IMR-90 (cell line): ENCODE measurements around the gene AP3D1. TPM values are rescaled to one million over a fixed set of nuclear protein-coding genes. Genes with fewer than 3 reads are reported as not detected.

ENCODE experiments used
- ATAC-seq: fragments of 200-7000 bp; cut with Tn5 transposase; 2 replicates; pipeline ENCODE4 v1.9.1; 2020; ENCODE audit warnings: low read depth, mild to moderate bottlenecking, moderate library complexity
- BruUV-seq: library from RNA; stranded (reverse); fragments of 400-500 nt; replicated peaks from 2 replicates; lab custom pipeline; 2021; lab: Mats Ljungman, UMichigan
- CTCF ChIA-PET: fragments of 300-600 bp; formaldehyde crosslinking; extraction: SDS; loops from one replicate; lab custom pipeline; 2021; ENCODE audit warnings: antibody characterized with exemption; lab: Yijun Ruan, JAX
- POLR2A ChIA-PET: fragments of 300-600 bp; sonication (Branson Sonifier 250); formaldehyde crosslinking; loops from one replicate; lab custom pipeline; 2022; ENCODE audit warnings: antibody characterized with exemption; ENCODE audit not compliant: unreplicated experiment; lab: Charles Lee
- DNase-seq: peaks from one replicate; pipeline ENCODE4 v3.0.0; 2013
- H2AFZ ChIP-seq: replicated peaks from 2 replicates; pipeline ENCODE3; 2013; ENCODE audit warnings: low read length, mild to moderate bottlenecking; ENCODE audit not compliant: poor library complexity
- H2AK5ac ChIP-seq: 2 replicates; pipeline ENCODE4 v1.6.1; 2013; ENCODE audit warnings: low read depth, low read length, inconsistent platforms
- H2AK9ac ChIP-seq: replicated peaks from 2 replicates; pipeline ENCODE3; 2013; ENCODE audit warnings: mild to moderate bottlenecking, low read depth, low read length, moderate library complexity; ENCODE audit not compliant: poor library complexity
- H2BK120ac ChIP-seq: 2 replicates; pipeline ENCODE4 v1.6.1; 2013; ENCODE audit warnings: low read depth, low read length, inconsistent platforms
- H2BK15ac ChIP-seq: 3 replicates; pipeline ENCODE4 v1.6.1; 2013; ENCODE audit warnings: low read depth, low read length, inconsistent platforms
- H2BK20ac ChIP-seq: 2 replicates; pipeline ENCODE4 v1.6.1; 2013; ENCODE audit warnings: low read depth, mild to moderate bottlenecking, inconsistent platforms, low read length, moderate library complexity
- H2BK5ac ChIP-seq: 2 replicates; pipeline ENCODE4 v1.6.1; 2013; ENCODE audit warnings: mild to moderate bottlenecking, low read depth, low read length, inconsistent platforms; ENCODE audit not compliant: poor library complexity, severe bottlenecking
- H3K14ac ChIP-seq: replicated peaks from 2 replicates; pipeline ENCODE4 v1.6.1; 2013; ENCODE audit warnings: low read depth, low read length, inconsistent platforms
- H3K18ac ChIP-seq: 2 replicates; pipeline ENCODE4 v1.6.1; 2013; ENCODE audit warnings: low read depth, low read length, control low read depth
- H3K23ac ChIP-seq: 2 replicates; pipeline ENCODE4 v1.6.1; 2013; ENCODE audit warnings: low read depth, low read length, inconsistent platforms
- H3K27ac ChIP-seq: 2 replicates; pipeline ENCODE4 v1.5.1; 2013; ENCODE audit warnings: mild to moderate bottlenecking, control low read depth, low read length; ENCODE audit not compliant: insufficient read depth
- H3K27me3 ChIP-seq: 2 replicates; pipeline ENCODE4 v1.6.1; 2013; ENCODE audit warnings: low read length; ENCODE audit not compliant: control insufficient read depth, insufficient read depth
- H3K36me3 ChIP-seq: 2 replicates; pipeline ENCODE4 v1.6.1; 2013; ENCODE audit warnings: low read length, mixed read lengths; ENCODE audit not compliant: control insufficient read depth, insufficient read depth
- H3K4ac ChIP-seq: 2 replicates; pipeline ENCODE4 v1.6.1; 2013; ENCODE audit warnings: low read depth, low read length, inconsistent platforms
- H3K4me1 ChIP-seq: 2 replicates; pipeline ENCODE4 v1.6.1; 2013; ENCODE audit warnings: low read length, mixed read lengths; ENCODE audit not compliant: control insufficient read depth, insufficient read depth
- H3K4me2 ChIP-seq: 2 replicates; pipeline ENCODE4 v1.6.1; 2013; ENCODE audit warnings: low read depth, mild to moderate bottlenecking, control low read depth, low read length, moderate library complexity
- H3K4me3 ChIP-seq: 2 replicates; pipeline ENCODE4 v1.5.1; 2013; ENCODE audit warnings: low read depth, mild to moderate bottlenecking, control low read depth, low read length, moderate library complexity; ENCODE audit not compliant: insufficient read depth
- H3K56ac ChIP-seq: 2 replicates; pipeline ENCODE4 v1.6.1; 2013; ENCODE audit warnings: low read length, inconsistent platforms; ENCODE audit not compliant: insufficient read depth; ENCODE audit errors: extremely low read depth
- H3K79me1 ChIP-seq, 2 experiments: 2 replicates each; pipeline ENCODE4 v1.6.1; 2013; ENCODE audit warnings: low read length in 2 of 2, inconsistent platforms in 1 of 2, low read depth in 1 of 2
- H3K9ac ChIP-seq: 2 replicates; pipeline ENCODE4 v1.6.1; 2013; ENCODE audit warnings: low read depth, low read length, control low read depth
- H3K9me1 ChIP-seq: 2 replicates; pipeline ENCODE4 v1.6.1; 2013; ENCODE audit warnings: low read length, inconsistent platforms; ENCODE audit not compliant: insufficient read depth
- H3K9me3 ChIP-seq: 2 replicates; pipeline ENCODE4 v1.6.1; 2013; ENCODE audit warnings: low read length; ENCODE audit not compliant: control insufficient read depth, insufficient read depth
- H4K20me1 ChIP-seq: 2 replicates; pipeline ENCODE4 v1.6.1; 2013; ENCODE audit warnings: low read length, inconsistent platforms; ENCODE audit not compliant: insufficient read depth
- H4K5ac ChIP-seq: 2 replicates; pipeline ENCODE4 v1.6.1; 2013; ENCODE audit warnings: mild to moderate bottlenecking, low read depth, low read length, control low read depth
- H4K8ac ChIP-seq, 2 experiments: 2 replicates each; pipeline ENCODE4 v1.6.1; 2013; ENCODE audit warnings: low read depth in 2 of 2, low read length in 2 of 2, control low read depth in 1 of 2, inconsistent platforms in 1 of 2
- H4K91ac ChIP-seq: 2 replicates; pipeline ENCODE4 v1.6.1; 2013; ENCODE audit warnings: low read depth, low read length, inconsistent platforms; ENCODE audit not compliant: insufficient read depth
- RCOR1 ChIP-seq: IDR thresholded peaks from 2 replicates; pipeline ENCODE4 v1.6.1; 2012; ENCODE audit warnings: mild to moderate bottlenecking, low read length, improper control_type of control experiment; ENCODE audit not compliant: insufficient replicate concordance
- SMC3 ChIP-seq: fragments of 150-350 bp; IDR thresholded peaks from 2 replicates; pipeline ENCODE4 v1.6.1; 2016; ENCODE audit warnings: low read depth, mild to moderate bottlenecking, antibody characterized with exemption, low read length, moderate library complexity
- WGBS, 2 experiments: methylation state at CpG; one replicate each; pipeline versions ENCODE4 v1.1.5 to v1.1.7; 2013; ENCODE audit warnings: missing lambda C conversion rate in 2 of 2; ENCODE audit not compliant: insufficient read length in 1 of 2; ENCODE audit errors: extremely low coverage in 2 of 2; 5-methylcytosine and 5-hydroxymethylcytosine counted together
- dilution Hi-C: fragments of 300-500 bp; cut with HindIII; formaldehyde crosslinking; loops from one replicate; pipeline ENCODE4 v1.14.3; 2018; ENCODE audit warnings: low sequenced_read_pairs; ENCODE audit not compliant: unreplicated experiment
- in situ Hi-C: fragments of 300-500 bp; cut with MboI; formaldehyde crosslinking; loops from 3 replicates; pipeline ENCODE4 v1.14.3; 2019; ENCODE audit warnings: low sequenced_read_pairs, inconsistent platforms, mixed read lengths
- intact Hi-C: fragments of 100-400 bp; cut with micrococcal nuclease; formaldehyde crosslinking; loops from 2 replicates; pipeline ENCODE4 v1.10.0; 2022
- polyA plus RNA-seq, 3 experiments: library from polyadenylated mRNA; depleted of rRNA; stranded (reverse); fragments of >200 nt; gene quantifications; 2 replicates each; pipeline ENCODE4 v1.2.3, GENCODE V29; 2012; ENCODE audit warnings: low replicate concordance in 1 of 3
- total RNA-seq: library from RNA; depleted of rRNA; stranded (reverse); fragments of >200 nt; gene quantifications from 2 replicates; pipeline ENCODE4 v1.2.3, GENCODE V29; 2012

Gene AP3D1
- total and polyA plus RNA-seq, 2 of the 4 experiments (the other 2 are of a cell fraction) = 75.3 to 129 TPM

GRCh38 chr19:2181633-2181997 is 30.2 kb upstream of the AP3D1 start:
- 70% methylated on average over 3 of the region's 9 CpGs; no CpG with 5 or more reads in 1 of the 2 experiments for WGBS, 2 experiments
- H3K79me1 ChIP-seq = peaks cover 12 to 78% of the 10 kb centered on the region in 2 experiments; a peak in 3 of 4 replicates
- peaks cover 14% of the 10 kb centered on the region for H3K36me3 ChIP-seq
- ChIA-PET POLR2A (no interaction called here), CTCF (no interaction called here)
- TF ChIP-seq SMC3 = no peak
- no peak for TF ChIP-seq RCOR1
- H2AK9ac ChIP-seq = no peak overlapping the region
- H3K4me2 ChIP-seq = no peak overlapping the region
- no peak overlapping the region for H2BK20ac ChIP-seq
- H3K18ac ChIP-seq = no peak overlapping the region
- no peak overlapping the region for H2BK15ac ChIP-seq
- no peak overlapping the region for H3K56ac ChIP-seq
- no peak overlapping the region for H4K8ac ChIP-seq
- DNase-seq (no peak), ATAC-seq (no peak)
- peaks cover 26% of the 10 kb centered on the region; the same call in 1 of the 2 replicates for H3K9me1 ChIP-seq
- no TSS peak for BruUV-seq
- intact Hi-C loops (no loop called here), dilution Hi-C loops (no loop called here), in situ Hi-C loops (no loop called here)
- no peak overlapping the region for H3K27ac ChIP-seq
- H3K4me3 ChIP-seq = no peak overlapping the region
- H3K23ac ChIP-seq = no peak overlapping the region
- H3K9ac ChIP-seq = no peak overlapping the region
- H2BK5ac ChIP-seq = no peak overlapping the region
- H4K20me1 ChIP-seq = peaks cover 90% of the 10 kb centered on the region
- H3K9me3 ChIP-seq = no peaks in the 10 kb centered on the region
- H3K27me3 ChIP-seq = no peaks in the 10 kb centered on the region
- H2AK5ac ChIP-seq = no peak overlapping the region
- no peak overlapping the region for H3K4ac ChIP-seq
- no peak overlapping the region for H4K91ac ChIP-seq
- H4K5ac ChIP-seq = no peak overlapping the region
- H2BK120ac ChIP-seq = no peak overlapping the region
- no peak overlapping the region for H2AFZ ChIP-seq
- H3K4me1 ChIP-seq = peaks cover 15% of the 10 kb centered on the region
- no peak overlapping the region for H3K14ac ChIP-seq
